HG03575 (cell line): ENCODE data around the gene ALG2.
"Not testable (repeated sequence)": the region's sequence is repeated elsewhere in the genome, so short reads cannot be mapped to it uniquely, and the experiment has no call there.

Source experiments
- ATAC-seq: cut with Tn5 transposase; IDR thresholded peaks from one replicate; pipeline ENCODE4 v1.9.1; 2021; ENCODE audit not compliant: unreplicated experiment, insufficient number of reproducible peaks, low FRiP score; ENCODE audit errors: extremely low read depth

Gene ALG2

GRCh38 chr9:99241106-99241505 is 19.4 kb upstream of the ALG2 start:
- ATAC-seq, result no peak

- no peak for ATAC-seq
These were observed 17.8 kb upstream of the ALG2 start for GRCh38 chr9:99239341-99240060.

GRCh38 chr9:99238331-99238730 is 16.6 kb upstream of the ALG2 start:
- no peak for ATAC-seq

GRCh38 chr9:99237849-99238248 is 16.1 kb upstream of the ALG2 start:
- ATAC-seq, result not testable (repeated sequence)

- no peak for ATAC-seq
These were observed 15.6 kb upstream of the ALG2 start for GRCh38 chr9:99237356-99237755.

GRCh38 chr9:99235926-99236634 is 14.3 kb upstream of the ALG2 start:
- peak; percentile 91 for ATAC-seq

GRCh38 chr9:99235069-99235468 is 13.3 kb upstream of the ALG2 start:
- ATAC-seq, result no peak

GRCh38 chr9:99234618-99235017 is 12.9 kb upstream of the ALG2 start:
- ATAC-seq, result no peak

GRCh38 chr9:99231711-99232110 is 10.0 kb upstream of the ALG2 start:
- ATAC-seq, result no peak

GRCh38 chr9:99230206-99230605 is 8.5 kb upstream of the ALG2 start:
- no peak for ATAC-seq

GRCh38 chr9:99226054-99226453 is 4.3 kb upstream of the ALG2 start:
- no peak for ATAC-seq

- no peak for ATAC-seq
These were observed 2.7 kb upstream of the ALG2 start for GRCh38 chr9:99224445-99224844.

- no peak for ATAC-seq
These were observed 901 bp upstream of the ALG2 start for GRCh38 chr9:99222416-99223270.

GRCh38 chr9:99221266-99221620 is 499 bp downstream of the ALG2 start:
- no peak for ATAC-seq

- ATAC-seq, result no peak
These were observed 1.7 kb downstream of the ALG2 start for GRCh38 chr9:99220011-99220410.

- no peak for ATAC-seq
These were observed 5.7 kb downstream of the ALG2 start for GRCh38 chr9:99216073-99216472.

GRCh38 chr9:99213197-99213596 is 8.5 kb downstream of the ALG2 start:
- ATAC-seq, result no peak

- ATAC-seq, result no peak
These were observed 10.0 kb downstream of the ALG2 start for GRCh38 chr9:99211746-99212145.

- no peak for ATAC-seq
These were observed 11.2 kb downstream of the ALG2 start for GRCh38 chr9:99210572-99210971.

GRCh38 chr9:99201603-99202002 is 20.1 kb downstream of the ALG2 start:
- no peak for ATAC-seq
